Body of pancreas (tissue), 4 donors: Measurements from ENCODE around the gene MINK1. TPM values are rescaled to one million over a fixed set of nuclear protein-coding genes. Genes with fewer than 3 reads are reported as not detected.
"Not testable (repeated sequence)": the region's sequence is repeated elsewhere in the genome, so short reads cannot be mapped to it uniquely, and the experiment has no call there.

Experiments
- ATAC-seq: fragments of 150-250 bp; one replicate; pipeline ENCODE4 v1.9.1; 2016
- DNase-seq, 4 donors: peaks; one replicate each; pipeline ENCODE4 v3.0.0-alpha.2; 2019
- H3K27ac ChIP-seq, 4 donors: fragments of 200-600 bp; sonication (generic); 1 replicate in 3 of 4; 2 replicates in 1 of 4; pipeline versions ENCODE4 v1.5.1 to v1.6.1; 2016 to 2019; ENCODE audit warnings: mild to moderate bottlenecking in 1 of 4, mixed read lengths in 1 of 4, moderate library complexity in 1 of 4
- H3K27me3 ChIP-seq, 2 donors: fragments of 200-600 bp; sonication (generic); one replicate each; pipeline ENCODE4 v1.6.0; 2016; ENCODE audit warnings: mild to moderate bottlenecking in 1 of 2
- H3K36me3 ChIP-seq, 2 donors: fragments of 200-600 bp; sonication (generic); replicated peaks in 1 of 2; 2 replicates each; pipeline ENCODE4 v1.5.1; 2016; ENCODE audit warnings: low read depth in 2 of 2; ENCODE audit not compliant: insufficient read depth in 1 of 2
- H3K4me1 ChIP-seq: fragments of 200-600 bp; sonication (generic); one replicate; pipeline ENCODE4 v1.6.0; 2016
- H3K4me3 ChIP-seq, 2 donors: fragments of 200-600 bp; sonication (generic); 1 replicate in 1 of 2; 2 replicates in 1 of 2; pipeline ENCODE4 v1.5.1; 2016 to 2019
- H3K9me3 ChIP-seq, 3 donors: fragments of 200-600 bp; sonication (generic); 1 replicate in 2 of 3; 2 replicates in 1 of 3; pipeline ENCODE4 v1.5.1; 2016
- POLR2A ChIP-seq, 3 donors: fragments of 450-650 bp; IDR thresholded peaks; one replicate each; pipeline ENCODE4 v1.6.1; 2016; ENCODE audit warnings: antibody characterized with exemption in 3 of 3, mild to moderate bottlenecking in 2 of 3
- WGBS, 2 donors: methylation state at CpG; one replicate each; pipeline ENCODE4 v1.1.5; 2017; 5-methylcytosine and 5-hydroxymethylcytosine counted together
- intact Hi-C: fragments of 100-400 bp; cut with DNase I; formaldehyde crosslinking; loops from one replicate; pipeline ENCODE4 v1.15.1; 2023
- total RNA-seq, 2 donors: library from RNA; depleted of rRNA; stranded (reverse); fragments of >200 nt; gene quantifications; one replicate each; pipeline ENCODE4 v1.1.0, GENCODE V29; 2016
- TF ChIP-seq, protein P1 (sequence below), 7 experiments: fragments of 450-650 bp in 4 of 7; fragments of 200-600 bp in 3 of 7; sonication (generic) in 3 of 7; IDR thresholded peaks; one replicate each; pipeline ENCODE4 v1.5.1; 2016 to 2019; ENCODE audit warnings: antibody characterized with exemption in 7 of 7

MINK1 gene
- total RNA-seq, 2 donors from 2014 or later = 32.7 to 66.6 TPM

DNA sequence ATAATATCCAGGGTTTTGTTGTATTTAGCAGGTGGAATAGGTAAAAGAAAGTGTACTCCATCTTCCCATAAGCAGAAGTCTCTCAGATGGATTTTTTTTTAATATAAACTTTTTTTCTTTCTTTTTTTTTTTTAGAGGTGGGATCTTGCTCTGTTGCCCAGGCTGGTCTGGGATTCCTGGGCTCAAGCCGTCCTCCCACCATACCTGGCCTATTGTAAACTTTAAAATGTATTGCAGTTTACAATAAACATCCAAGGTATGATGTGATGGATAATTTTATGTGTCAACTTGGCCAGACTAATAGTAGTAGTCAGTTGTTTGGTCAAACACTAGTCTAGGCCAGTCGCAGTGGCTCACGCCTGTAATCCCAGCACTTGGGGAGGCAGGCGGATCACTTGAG lies 88.2 kb downstream of the MINK1 start:
- no peaks in the 10 kb centered on the region for H3K9me3 ChIP-seq
- no peak for TF ChIP-seq POLR2A (IDR thresholded peaks at IDR 0.05)
- TF ChIP-seq, protein P1, sequence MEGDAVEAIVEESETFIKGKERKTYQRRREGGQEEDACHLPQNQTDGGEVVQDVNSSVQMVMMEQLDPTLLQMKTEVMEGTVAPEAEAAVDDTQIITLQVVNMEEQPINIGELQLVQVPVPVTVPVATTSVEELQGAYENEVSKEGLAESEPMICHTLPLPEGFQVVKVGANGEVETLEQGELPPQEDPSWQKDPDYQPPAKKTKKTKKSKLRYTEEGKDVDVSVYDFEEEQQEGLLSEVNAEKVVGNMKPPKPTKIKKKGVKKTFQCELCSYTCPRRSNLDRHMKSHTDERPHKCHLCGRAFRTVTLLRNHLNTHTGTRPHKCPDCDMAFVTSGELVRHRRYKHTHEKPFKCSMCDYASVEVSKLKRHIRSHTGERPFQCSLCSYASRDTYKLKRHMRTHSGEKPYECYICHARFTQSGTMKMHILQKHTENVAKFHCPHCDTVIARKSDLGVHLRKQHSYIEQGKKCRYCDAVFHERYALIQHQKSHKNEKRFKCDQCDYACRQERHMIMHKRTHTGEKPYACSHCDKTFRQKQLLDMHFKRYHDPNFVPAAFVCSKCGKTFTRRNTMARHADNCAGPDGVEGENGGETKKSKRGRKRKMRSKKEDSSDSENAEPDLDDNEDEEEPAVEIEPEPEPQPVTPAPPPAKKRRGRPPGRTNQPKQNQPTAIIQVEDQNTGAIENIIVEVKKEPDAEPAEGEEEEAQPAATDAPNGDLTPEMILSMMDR (IDR thresholded peaks at IDR 0.05) = no peak
- 84 to 94% methylated on average over 4 of the region's 4 CpGs for WGBS, 2 donors
- H3K4me3 ChIP-seq = no peak overlapping the region
- ATAC-seq (no peak), DNase-seq (no peak)
- intact Hi-C loops = no loop called here
- H3K4me1 ChIP-seq = no peaks in the 10 kb centered on the region
- no peak overlapping the region for H3K27ac ChIP-seq
- no peaks in the 10 kb centered on the region for H3K36me3 ChIP-seq
- H3K27me3 ChIP-seq = no peaks in the 10 kb centered on the region

GRCh38 chr17:4926577-4927335 lies 93.6 kb downstream of the MINK1 start:
- H3K9me3 ChIP-seq, intact Hi-C loops, DNase-seq, ATAC-seq, H3K4me3 ChIP-seq, H3K27me3 ChIP-seq, H3K36me3 ChIP-seq, H3K4me1 ChIP-seq, H3K27ac ChIP-seq: not testable (repeated sequence)
- WGBS, 2 donors = 77 to 83% methylated on average over 24 of the region's 24 CpGs

DNA sequence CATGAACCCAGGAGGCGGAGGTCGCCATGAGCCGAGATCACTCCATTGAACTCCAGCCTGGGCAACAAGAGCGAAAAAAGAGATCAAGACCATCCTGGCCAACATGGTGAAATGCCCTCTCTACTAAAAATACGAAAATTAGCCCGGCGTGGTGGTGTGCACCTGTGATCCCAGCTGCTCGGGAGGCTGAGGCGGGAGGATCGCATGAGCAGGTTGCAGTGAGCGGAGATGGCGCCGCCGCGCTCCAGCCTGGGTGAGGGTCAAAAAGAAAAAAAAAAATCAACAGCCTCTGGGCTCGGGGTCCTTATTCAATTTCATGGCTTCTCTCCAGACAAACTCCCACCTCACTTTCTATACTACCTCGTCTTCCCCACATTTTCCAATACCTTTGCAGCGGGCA lies 95.7 kb downstream of the MINK1 start:
- 92 to 93% methylated on average over 18 of the region's 18 CpGs for WGBS, 2 donors
- Histone ChIP-seq H3K27ac (no peak overlapping the region), H3K9me3 (no peaks in the 10 kb centered on the region), H3K36me3 (no peaks in the 10 kb centered on the region), H3K27me3 (no peaks in the 10 kb centered on the region), H3K4me1 (no peaks in the 10 kb centered on the region), H3K4me3 (no peak overlapping the region)
- intact Hi-C loops = no loop called here
- ATAC-seq (no peak), DNase-seq (no peak)
- TF ChIP-seq POLR2A (IDR thresholded peaks at IDR 0.05) = no peak
- TF ChIP-seq, protein P1 (IDR thresholded peaks at IDR 0.05) = no peak

GRCh38 chr17:4931963-4932362 lies 98.8 kb downstream of the MINK1 start, which contains the start of gene GP1BA:
GP1BA (plus strand) TSS chr17:4932277; CDS start chr17:4932605, 328 bp downstream.
- WGBS, 2 donors = 64 to 87% methylated on average over 14 of the region's 14 CpGs
- Histone ChIP-seq H3K4me1 (peaks cover 6% of the 10 kb centered on the region), H3K9me3 (no peaks in the 10 kb centered on the region), H3K27ac (no peak within 1 kb of the TSS), H3K27me3 (no peaks in the 10 kb centered on the region), H3K4me3 (no peak within 1 kb of the TSS), H3K36me3 (no peaks in the 10 kb centered on the region)
- intact Hi-C loops = no loop called here
- no peak for TF ChIP-seq POLR2A (IDR thresholded peaks at IDR 0.05)
- TF ChIP-seq, protein P1 (IDR thresholded peaks at IDR 0.05) = no peak
- DNase-seq (no peak), ATAC-seq (no peak)

GRCh38 chr17:4932756-4933155 lies 99.6 kb downstream of the MINK1 start:
- intact Hi-C loops = no loop called here
- WGBS, 2 donors = 85 to 86% methylated on average over 1 to 12 of the region's 12 CpGs

More at GRCh38 chr17:4932756-4933155, 99.6 kb downstream of the MINK1 start:
- Histone ChIP-seq H3K27ac (no peak overlapping the region), H3K9me3 (no peaks in the 10 kb centered on the region), H3K4me3 (no peak overlapping the region), H3K36me3 (peaks cover 0 to 5% of the 10 kb centered on the region in 2 donors), H3K4me1 (peaks cover 6% of the 10 kb centered on the region), H3K27me3 (no peaks in the 10 kb centered on the region)
- DNase-seq (no peak), ATAC-seq (no peak)
- TF ChIP-seq POLR2A (IDR thresholded peaks at IDR 0.05) = no peak
- TF ChIP-seq, protein P1 (IDR thresholded peaks at IDR 0.05) = no peak
